Smooth muscle cell (in vitro differentiated cells): ENCODE measurements around the gene COL25A1. TPM values are rescaled to one million over a fixed set of nuclear protein-coding genes. Genes with fewer than 3 reads are reported as not detected.

Experiments used
- DNase-seq: peaks from one replicate; lab custom pipeline; 2025; ENCODE audit not compliant: unreplicated experiment; lab: John Stamatoyannopoulos, UW
- H2AFZ ChIP-seq: fragments of 200-600 bp; sonication (generic); 2 replicates; pipeline ENCODE4 v1.6.0; 2016; ENCODE audit warnings: antibody characterized with exemption, low read depth, mild to moderate bottlenecking
- H3F3A ChIP-seq: fragments of 200-600 bp; sonication (generic); 2 replicates; pipeline ENCODE4 v1.6.0; 2017; ENCODE audit warnings: antibody characterized with exemption, low read depth
- H3K27ac ChIP-seq: fragments of 200-600 bp; sonication (generic); 2 replicates; pipeline ENCODE4 v1.5.1; 2016; ENCODE audit warnings: low read depth, mild to moderate bottlenecking
- H3K27me3 ChIP-seq: fragments of 200-600 bp; sonication (generic); 2 replicates; pipeline ENCODE4 v1.6.1; 2016; ENCODE audit warnings: low read depth, mild to moderate bottlenecking
- H3K36me3 ChIP-seq: fragments of 200-600 bp; sonication (generic); 2 replicates; pipeline ENCODE4 v1.5.1; 2016; ENCODE audit warnings: low read depth
- H3K4me1 ChIP-seq: fragments of 200-600 bp; sonication (generic); 2 replicates; pipeline ENCODE4 v1.5.1; 2016; ENCODE audit warnings: low read depth
- H3K4me2 ChIP-seq: fragments of 200-600 bp; sonication (generic); 2 replicates; pipeline ENCODE4 v1.6.0; 2016; ENCODE audit warnings: mild to moderate bottlenecking
- H3K4me3 ChIP-seq: fragments of 200-600 bp; sonication (generic); 2 replicates; pipeline ENCODE4 v1.5.1; 2016; ENCODE audit warnings: mild to moderate bottlenecking
- H3K79me2 ChIP-seq: fragments of 200-600 bp; sonication (generic); 2 replicates; pipeline ENCODE4 v1.6.0; 2016; ENCODE audit warnings: low read depth, mild to moderate bottlenecking
- H3K9ac ChIP-seq: fragments of 200-600 bp; sonication (generic); 2 replicates; pipeline ENCODE4 v1.6.0; 2016; ENCODE audit warnings: low read depth
- H3K9me3 ChIP-seq: fragments of 200-600 bp; sonication (generic); replicated peaks from 2 replicates; pipeline ENCODE4 v1.5.1; 2016; ENCODE audit warnings: low read depth
- H4K20me1 ChIP-seq: fragments of 200-600 bp; sonication (generic); 2 replicates; pipeline ENCODE4 v1.6.0; 2016; ENCODE audit warnings: low read depth
- WGBS: methylation state at CpG from one replicate; pipeline ENCODE4 v1.1.7; 2016; ENCODE audit warnings: low lambda C conversion rate; 5-methylcytosine and 5-hydroxymethylcytosine counted together
- polyA plus RNA-seq: library from polyadenylated mRNA; unstranded; fragments of >200 nt; fragmentation: Nextera tagmentation; extraction: Ambion mirVana; gene quantifications from 2 replicates; pipeline ENCODE4 v1.2.1, GENCODE V29; 2016
- total RNA-seq: library from RNA; depleted of rRNA; stranded (reverse); fragments of >200 nt; gene quantifications from 2 replicates; pipeline ENCODE4 v1.2.3, GENCODE V29; 2014
- TF ChIP-seq, protein P1 (sequence below): fragments of 200-600 bp; sonication (generic); IDR thresholded peaks from 2 replicates; pipeline ENCODE4 v1.5.1; 2017; ENCODE audit warnings: borderline replicate concordance, mild to moderate bottlenecking, antibody characterized with exemption; ENCODE audit not compliant: insufficient read depth, poor library complexity, severe bottlenecking

The COL25A1 gene
- total and polyA plus RNA-seq, 2 experiments from 2014 or later: 2.9 to 4.7 TPM

DNA sequence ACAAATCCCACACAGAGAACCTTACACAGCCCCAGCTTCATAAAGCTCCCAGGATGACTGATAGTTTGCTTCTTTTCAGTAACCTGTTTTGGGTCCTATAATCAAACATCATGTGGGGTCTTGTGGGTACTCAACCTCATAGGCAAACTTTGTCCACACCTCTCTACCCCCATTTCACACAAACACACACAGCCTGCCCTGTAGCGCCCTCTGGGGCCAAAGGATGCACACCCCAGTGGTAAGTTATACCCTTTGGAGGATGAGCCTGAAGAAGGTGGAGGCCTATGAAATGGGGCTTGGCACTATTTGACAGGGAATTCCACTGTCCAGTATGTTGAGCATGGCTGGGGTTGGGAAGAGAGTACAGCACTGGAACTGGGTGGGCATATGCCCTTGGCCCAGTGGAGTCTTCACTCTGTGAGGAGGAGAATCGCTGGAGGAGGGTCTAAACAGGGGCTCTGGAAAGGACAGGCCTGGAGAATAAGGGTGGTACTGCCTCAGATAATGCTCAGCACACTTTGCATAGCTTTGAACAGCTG, 30.5 kb upstream of the COL25A1 start:
- no peak overlapping the region for H3K9ac ChIP-seq
- H3K27ac ChIP-seq: no peak overlapping the region
- no peaks in the 10 kb centered on the region for H3K27me3 ChIP-seq
- no peak overlapping the region for H2AFZ ChIP-seq
- no peaks in the 10 kb centered on the region for H3K4me1 ChIP-seq
- no peak for DNase-seq
- no peak overlapping the region for H3K4me3 ChIP-seq
- no peaks in the 10 kb centered on the region for H3K9me3 ChIP-seq
- no peaks in the 10 kb centered on the region for H3F3A ChIP-seq
- no peak overlapping the region for H3K4me2 ChIP-seq
- no peaks in the 10 kb centered on the region for H4K20me1 ChIP-seq
- 67% methylated on average over 2 of the region's 2 CpGs for WGBS
- H3K36me3 ChIP-seq: no peaks in the 10 kb centered on the region
- TF ChIP-seq, protein P1, sequence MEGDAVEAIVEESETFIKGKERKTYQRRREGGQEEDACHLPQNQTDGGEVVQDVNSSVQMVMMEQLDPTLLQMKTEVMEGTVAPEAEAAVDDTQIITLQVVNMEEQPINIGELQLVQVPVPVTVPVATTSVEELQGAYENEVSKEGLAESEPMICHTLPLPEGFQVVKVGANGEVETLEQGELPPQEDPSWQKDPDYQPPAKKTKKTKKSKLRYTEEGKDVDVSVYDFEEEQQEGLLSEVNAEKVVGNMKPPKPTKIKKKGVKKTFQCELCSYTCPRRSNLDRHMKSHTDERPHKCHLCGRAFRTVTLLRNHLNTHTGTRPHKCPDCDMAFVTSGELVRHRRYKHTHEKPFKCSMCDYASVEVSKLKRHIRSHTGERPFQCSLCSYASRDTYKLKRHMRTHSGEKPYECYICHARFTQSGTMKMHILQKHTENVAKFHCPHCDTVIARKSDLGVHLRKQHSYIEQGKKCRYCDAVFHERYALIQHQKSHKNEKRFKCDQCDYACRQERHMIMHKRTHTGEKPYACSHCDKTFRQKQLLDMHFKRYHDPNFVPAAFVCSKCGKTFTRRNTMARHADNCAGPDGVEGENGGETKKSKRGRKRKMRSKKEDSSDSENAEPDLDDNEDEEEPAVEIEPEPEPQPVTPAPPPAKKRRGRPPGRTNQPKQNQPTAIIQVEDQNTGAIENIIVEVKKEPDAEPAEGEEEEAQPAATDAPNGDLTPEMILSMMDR: peak; percentile 15
- H3K79me2 ChIP-seq: no peaks in the 10 kb centered on the region

DNA sequence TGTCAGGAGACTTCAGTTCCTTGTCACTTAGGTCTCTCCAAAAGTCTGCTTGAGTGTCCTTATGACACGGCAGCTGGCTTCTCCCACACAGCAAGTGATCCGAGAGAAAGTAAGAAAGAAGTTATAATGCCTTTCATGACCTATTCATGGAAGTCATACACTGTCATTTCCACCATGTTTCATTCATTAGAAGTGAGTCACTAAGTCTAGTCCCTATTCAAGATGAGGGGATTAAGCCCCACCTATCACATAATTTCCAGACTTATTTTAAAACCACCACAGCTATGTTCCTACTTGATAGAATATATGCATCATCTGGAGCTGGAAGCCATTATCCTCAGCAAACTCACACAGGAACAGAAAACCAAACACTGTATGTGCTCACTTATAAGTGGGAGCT, 25.2 kb upstream of the COL25A1 start:
- Histone ChIP-seq H3K36me3 (no peaks in the 10 kb centered on the region), H3K9ac (no peak overlapping the region), H3K4me2 (no peak overlapping the region), H3K27me3 (no peaks in the 10 kb centered on the region), H4K20me1 (no peaks in the 10 kb centered on the region), H3K4me3 (no peak overlapping the region), H3K79me2 (no peaks in the 10 kb centered on the region), H3K27ac (no peak overlapping the region), H2AFZ (no peak overlapping the region), H3K9me3 (no peaks in the 10 kb centered on the region), H3F3A (no peaks in the 10 kb centered on the region), H3K4me1 (no peaks in the 10 kb centered on the region)
- TF ChIP-seq, protein P1: no peak
- WGBS: 89% methylated on average over 2 of the region's 2 CpGs
- DNase-seq: no peak

DNA sequence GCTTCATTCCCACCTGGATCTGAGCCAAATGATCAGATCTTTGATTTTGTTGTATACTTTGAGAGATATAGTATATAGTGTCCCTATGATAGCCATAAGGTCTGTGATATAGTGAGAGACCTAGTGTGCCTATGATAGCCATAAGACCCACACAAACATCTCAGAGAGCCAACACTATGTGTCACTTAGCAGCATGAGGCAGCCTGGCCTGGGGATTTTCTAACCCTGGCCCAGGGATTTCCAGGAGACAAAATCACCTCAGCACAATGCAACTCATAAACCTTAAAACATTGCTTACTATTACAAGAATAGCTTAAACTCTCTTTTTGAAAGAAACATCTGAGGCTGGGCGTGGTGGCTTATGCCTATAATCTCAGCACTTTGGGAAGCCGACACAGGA, 23.2 kb upstream of the COL25A1 start:
- Histone ChIP-seq H3K27me3 (no peaks in the 10 kb centered on the region), H3K79me2 (no peaks in the 10 kb centered on the region), H3K27ac (no peak overlapping the region), H3K4me3 (no peak overlapping the region), H3K36me3 (no peaks in the 10 kb centered on the region), H2AFZ (no peak overlapping the region), H3F3A (no peaks in the 10 kb centered on the region), H3K9me3 (no peaks in the 10 kb centered on the region), H3K4me1 (no peaks in the 10 kb centered on the region), H3K4me2 (no peak overlapping the region), H4K20me1 (no peaks in the 10 kb centered on the region), H3K9ac (no peak overlapping the region)
- 87% methylated on average over 2 of the region's 2 CpGs for WGBS
- TF ChIP-seq, protein P1: no peak
- no peak for DNase-seq

DNA sequence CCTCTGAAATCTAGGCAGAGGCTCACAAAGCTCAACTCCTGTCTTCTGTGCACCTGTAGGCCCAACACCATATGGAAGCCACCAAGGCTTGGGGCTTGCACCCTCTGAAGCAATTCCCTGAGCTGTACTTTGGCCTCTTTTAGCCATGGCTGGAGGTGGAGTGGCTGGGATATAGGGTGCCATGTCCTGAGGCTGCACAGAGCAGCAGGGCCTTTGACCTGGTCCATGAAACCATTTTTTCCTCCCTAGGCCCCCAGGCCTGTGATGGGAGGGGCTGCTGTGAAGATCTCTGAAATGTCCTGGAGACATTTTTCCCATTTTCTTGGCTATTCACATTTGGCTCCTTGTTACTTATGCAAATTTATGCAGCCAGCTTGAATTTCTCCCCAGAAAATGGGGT, 20.9 kb upstream of the COL25A1 start:
- H3K4me1 ChIP-seq: no peaks in the 10 kb centered on the region
- TF ChIP-seq, protein P1: no peak
- H3K4me2 ChIP-seq: no peak overlapping the region
- no peaks in the 10 kb centered on the region for H3F3A ChIP-seq
- no peak overlapping the region for H3K27ac ChIP-seq
- no peak overlapping the region for H3K9ac ChIP-seq
- H2AFZ ChIP-seq: no peak overlapping the region
- no peaks in the 10 kb centered on the region for H4K20me1 ChIP-seq
- H3K36me3 ChIP-seq: no peaks in the 10 kb centered on the region
- H3K27me3 ChIP-seq: no peaks in the 10 kb centered on the region
- no peaks in the 10 kb centered on the region for H3K79me2 ChIP-seq
- H3K4me3 ChIP-seq: no peak overlapping the region
- H3K9me3 ChIP-seq: no peaks in the 10 kb centered on the region
- no peak for DNase-seq
